ENCODE results near the gene ACTL9.
"Not testable (repeated sequence)": the region's sequence is repeated elsewhere in the genome, so short reads cannot be mapped to it uniquely, and the experiment has no call there.

The ACTL9 gene, protein sequence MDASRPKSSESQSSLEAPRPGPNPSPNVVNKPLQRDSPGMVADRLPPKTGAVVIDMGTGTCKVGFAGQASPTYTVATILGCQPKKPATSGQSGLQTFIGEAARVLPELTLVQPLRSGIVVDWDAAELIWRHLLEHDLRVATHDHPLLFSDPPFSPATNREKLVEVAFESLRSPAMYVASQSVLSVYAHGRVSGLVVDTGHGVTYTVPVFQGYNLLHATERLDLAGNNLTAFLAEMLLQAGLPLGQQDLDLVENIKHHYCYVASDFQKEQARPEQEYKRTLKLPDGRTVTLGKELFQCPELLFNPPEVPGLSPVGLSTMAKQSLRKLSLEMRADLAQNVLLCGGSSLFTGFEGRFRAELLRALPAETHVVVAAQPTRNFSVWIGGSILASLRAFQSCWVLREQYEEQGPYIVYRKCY
- long read RNA-seq = 0 reads

DNA sequence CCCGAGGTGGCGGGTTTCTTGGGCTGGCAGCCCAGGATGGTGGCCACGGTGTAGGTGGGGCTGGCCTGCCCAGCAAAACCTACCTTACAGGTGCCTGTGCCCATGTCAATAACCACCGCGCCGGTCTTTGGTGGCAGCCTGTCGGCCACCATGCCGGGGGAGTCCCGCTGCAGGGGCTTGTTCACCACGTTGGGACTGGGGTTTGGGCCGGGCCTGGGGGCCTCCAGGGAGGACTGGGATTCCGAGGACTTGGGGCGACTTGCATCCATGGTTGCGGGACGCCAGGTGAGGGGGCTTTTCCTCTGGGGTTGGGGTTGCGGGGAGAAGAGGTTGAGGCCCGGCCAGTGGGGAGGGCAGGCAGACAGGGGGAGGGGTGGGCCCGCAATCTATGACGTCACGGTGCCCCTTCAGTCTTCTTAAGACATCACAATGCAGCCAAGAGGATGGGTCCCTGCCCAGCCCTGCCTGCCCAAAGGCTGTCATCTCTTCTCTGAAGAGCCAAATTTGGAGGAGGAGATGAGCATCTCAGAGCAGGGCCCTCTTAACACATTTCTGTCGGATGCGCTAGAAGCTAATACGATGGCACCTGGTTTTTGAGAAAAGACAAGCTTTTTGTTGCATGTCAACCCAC lies at the start of gene ACTL9:
ACTL9 (minus strand) TSS at position 363 of the 631 bp plus-strand sequence; CDS start at position 269, 94 bp downstream.
- TF ChIP-seq, protein P1, sequence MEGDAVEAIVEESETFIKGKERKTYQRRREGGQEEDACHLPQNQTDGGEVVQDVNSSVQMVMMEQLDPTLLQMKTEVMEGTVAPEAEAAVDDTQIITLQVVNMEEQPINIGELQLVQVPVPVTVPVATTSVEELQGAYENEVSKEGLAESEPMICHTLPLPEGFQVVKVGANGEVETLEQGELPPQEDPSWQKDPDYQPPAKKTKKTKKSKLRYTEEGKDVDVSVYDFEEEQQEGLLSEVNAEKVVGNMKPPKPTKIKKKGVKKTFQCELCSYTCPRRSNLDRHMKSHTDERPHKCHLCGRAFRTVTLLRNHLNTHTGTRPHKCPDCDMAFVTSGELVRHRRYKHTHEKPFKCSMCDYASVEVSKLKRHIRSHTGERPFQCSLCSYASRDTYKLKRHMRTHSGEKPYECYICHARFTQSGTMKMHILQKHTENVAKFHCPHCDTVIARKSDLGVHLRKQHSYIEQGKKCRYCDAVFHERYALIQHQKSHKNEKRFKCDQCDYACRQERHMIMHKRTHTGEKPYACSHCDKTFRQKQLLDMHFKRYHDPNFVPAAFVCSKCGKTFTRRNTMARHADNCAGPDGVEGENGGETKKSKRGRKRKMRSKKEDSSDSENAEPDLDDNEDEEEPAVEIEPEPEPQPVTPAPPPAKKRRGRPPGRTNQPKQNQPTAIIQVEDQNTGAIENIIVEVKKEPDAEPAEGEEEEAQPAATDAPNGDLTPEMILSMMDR (IDR thresholded peaks at IDR 0.05; ENCODE audit: insufficient read depth, low read length) = no peak
- TF ChIP-seq POLR2AphosphoS5 (IDR thresholded peaks at IDR 0.05; ENCODE audit: low read depth) (no peak), GABPA (IDR thresholded peaks at IDR 0.05; ENCODE audit: low read depth) (no peak), SPI1 (IDR thresholded peaks at IDR 0.05; ENCODE audit: borderline replicate concordance, low read depth) (no peak)
- TF ChIP-seq, protein P2, sequence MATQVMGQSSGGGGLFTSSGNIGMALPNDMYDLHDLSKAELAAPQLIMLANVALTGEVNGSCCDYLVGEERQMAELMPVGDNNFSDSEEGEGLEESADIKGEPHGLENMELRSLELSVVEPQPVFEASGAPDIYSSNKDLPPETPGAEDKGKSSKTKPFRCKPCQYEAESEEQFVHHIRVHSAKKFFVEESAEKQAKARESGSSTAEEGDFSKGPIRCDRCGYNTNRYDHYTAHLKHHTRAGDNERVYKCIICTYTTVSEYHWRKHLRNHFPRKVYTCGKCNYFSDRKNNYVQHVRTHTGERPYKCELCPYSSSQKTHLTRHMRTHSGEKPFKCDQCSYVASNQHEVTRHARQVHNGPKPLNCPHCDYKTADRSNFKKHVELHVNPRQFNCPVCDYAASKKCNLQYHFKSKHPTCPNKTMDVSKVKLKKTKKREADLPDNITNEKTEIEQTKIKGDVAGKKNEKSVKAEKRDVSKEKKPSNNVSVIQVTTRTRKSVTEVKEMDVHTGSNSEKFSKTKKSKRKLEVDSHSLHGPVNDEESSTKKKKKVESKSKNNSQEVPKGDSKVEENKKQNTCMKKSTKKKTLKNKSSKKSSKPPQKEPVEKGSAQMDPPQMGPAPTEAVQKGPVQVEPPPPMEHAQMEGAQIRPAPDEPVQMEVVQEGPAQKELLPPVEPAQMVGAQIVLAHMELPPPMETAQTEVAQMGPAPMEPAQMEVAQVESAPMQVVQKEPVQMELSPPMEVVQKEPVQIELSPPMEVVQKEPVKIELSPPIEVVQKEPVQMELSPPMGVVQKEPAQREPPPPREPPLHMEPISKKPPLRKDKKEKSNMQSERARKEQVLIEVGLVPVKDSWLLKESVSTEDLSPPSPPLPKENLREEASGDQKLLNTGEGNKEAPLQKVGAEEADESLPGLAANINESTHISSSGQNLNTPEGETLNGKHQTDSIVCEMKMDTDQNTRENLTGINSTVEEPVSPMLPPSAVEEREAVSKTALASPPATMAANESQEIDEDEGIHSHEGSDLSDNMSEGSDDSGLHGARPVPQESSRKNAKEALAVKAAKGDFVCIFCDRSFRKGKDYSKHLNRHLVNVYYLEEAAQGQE (IDR thresholded peaks at IDR 0.05; ENCODE audit: insufficient replicate concordance, low read depth) = no peak
- DNase-seq (ENCODE audit: low read depth in 1 of 2, low spot score in 1 of 2) = no peak
- Histone ChIP-seq H3K27me3 (ENCODE audit: insufficient read depth, poor library complexity, severe bottlenecking) (no peaks in the 10 kb centered on the region), H3K4me3 (replicated peaks; ENCODE audit: insufficient read depth, low read length) (no peak within 1 kb of the TSS), H3K27ac (replicated peaks) (no peak within 1 kb of the TSS)

DNA sequence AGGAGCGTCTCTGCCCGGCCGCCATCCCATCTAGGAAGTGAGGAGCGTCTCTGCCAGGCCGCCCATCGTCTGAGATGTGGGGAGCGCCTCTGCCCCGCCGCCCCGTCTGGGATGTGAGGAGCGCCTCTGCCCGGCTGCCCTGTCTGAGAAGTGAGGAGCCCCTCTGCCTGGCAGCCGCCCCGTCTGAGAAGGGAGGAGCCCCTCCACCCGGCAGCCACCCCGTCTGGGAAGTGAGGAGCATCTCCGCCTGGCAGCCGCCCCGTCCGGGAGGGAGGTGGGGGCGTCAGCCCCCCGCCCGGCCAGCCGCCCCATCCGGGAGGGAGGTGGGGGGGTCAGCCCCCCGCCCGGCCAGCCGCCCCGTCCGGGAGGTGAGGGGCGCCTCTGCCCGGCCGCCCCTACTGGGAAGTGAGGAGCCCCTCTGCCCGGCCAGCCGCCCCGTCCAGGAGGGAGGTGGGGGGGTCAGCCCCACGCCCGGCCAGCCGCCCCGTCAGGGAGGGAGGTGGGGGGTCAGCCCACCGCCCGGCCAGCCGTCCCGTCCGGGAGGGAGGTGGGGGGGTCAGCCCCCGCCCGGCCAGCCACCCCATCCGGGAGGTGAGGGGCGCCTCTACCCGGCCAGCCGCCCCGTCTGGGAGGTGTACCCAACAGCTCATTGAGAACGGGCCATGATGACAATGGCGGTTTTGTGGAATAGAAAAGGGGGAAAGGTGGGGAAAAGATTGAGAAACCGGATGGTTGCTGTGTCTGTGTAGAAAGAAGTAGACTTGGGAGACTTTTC lies 40.9 kb upstream of the ACTL9 start:
- DNase-seq (ENCODE audit: low read depth in 1 of 2, low spot score in 1 of 2); H3K4me3 ChIP-seq (replicated peaks; ENCODE audit: insufficient read depth, low read length); H3K27me3 ChIP-seq (ENCODE audit: insufficient read depth, poor library complexity, severe bottlenecking): not testable (repeated sequence)

DNA sequence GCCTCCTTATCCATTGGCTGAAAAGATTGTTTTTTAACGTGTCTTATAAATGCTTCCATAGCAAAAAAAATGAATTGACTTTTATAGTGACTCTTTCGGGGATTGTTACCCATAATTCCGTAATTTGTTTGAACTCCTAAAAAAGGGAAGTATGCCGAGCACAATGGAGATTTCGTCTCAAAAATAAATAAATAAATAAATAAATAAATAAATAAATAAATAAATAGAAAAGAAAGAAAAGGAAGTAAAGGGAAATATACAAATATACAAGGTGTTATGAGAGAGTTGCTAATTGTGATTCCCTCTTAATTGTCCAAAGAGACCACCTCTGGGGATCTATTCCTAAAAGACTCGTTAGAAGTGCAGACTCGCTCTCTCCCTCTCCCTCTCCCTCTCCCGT lies 39.8 kb upstream of the ACTL9 start:
- DNase-seq (ENCODE audit: low read depth in 1 of 2, low spot score in 1 of 2) = no peak
- no peak overlapping the region for H3K4me3 ChIP-seq (replicated peaks; ENCODE audit: insufficient read depth, low read length)
- H3K27ac ChIP-seq (replicated peaks) = no peak overlapping the region
- no peak for TF ChIP-seq GABPA (IDR thresholded peaks at IDR 0.05; ENCODE audit: low read depth)
- TF ChIP-seq, protein P2 (IDR thresholded peaks at IDR 0.05; ENCODE audit: insufficient replicate concordance, low read depth) = no peak
- no peak for TF ChIP-seq POLR2AphosphoS5 (IDR thresholded peaks at IDR 0.05; ENCODE audit: low read depth)
- TF ChIP-seq, protein P1 (IDR thresholded peaks at IDR 0.05; ENCODE audit: insufficient read depth, low read length) = no peak
- no peak for TF ChIP-seq SPI1 (IDR thresholded peaks at IDR 0.05; ENCODE audit: borderline replicate concordance, low read depth)
- no peaks in the 10 kb centered on the region for H3K27me3 ChIP-seq (ENCODE audit: insufficient read depth, poor library complexity, severe bottlenecking)

More for the DNA sequence above, 40.9 kb upstream of the ACTL9 start:
- not testable (repeated sequence) for H3K27ac ChIP-seq (replicated peaks)

Data from HL-60 (cell line).